GM19455 (cell line): ENCODE results near the gene TEX35.

ENCODE experiments used
- ATAC-seq: cut with Tn5 transposase; IDR thresholded peaks from one replicate; pipeline ENCODE4 v1.9.1; 2021; ENCODE audit not compliant: unreplicated experiment

TEX35 gene

GRCh38 chr1:178512566-178513277, at the start of gene TEX35:
Gene TEX35 (plus strand): TSS chr1:178513109. CDS start chr1:178513189, 80 bp downstream.
- ATAC-seq, result no peak

GRCh38 chr1:178464141-178464540, 48.8 kb upstream of the TEX35 start:
- ATAC-seq, result no peak

- ATAC-seq, result no peak
These were observed 48.3 kb upstream of the TEX35 start for GRCh38 chr1:178464566-178464965.

- ATAC-seq, result no peak
These were observed 47.9 kb upstream of the TEX35 start for GRCh38 chr1:178465011-178465410.

GRCh38 chr1:178467837-178468236, 45.1 kb upstream of the TEX35 start:
- ATAC-seq, result no peak

GRCh38 chr1:178470411-178470960, 42.4 kb upstream of the TEX35 start:
- ATAC-seq, result no peak

- no peak for ATAC-seq
These were observed 40.4 kb upstream of the TEX35 start for GRCh38 chr1:178472531-178472930.

- no peak for ATAC-seq
These were observed 35.5 kb upstream of the TEX35 start for GRCh38 chr1:178477373-178477772.

GRCh38 chr1:178477841-178478240, 35.1 kb upstream of the TEX35 start:
- ATAC-seq, result no peak

GRCh38 chr1:178483251-178483957, 29.5 kb upstream of the TEX35 start:
- ATAC-seq, result no peak

GRCh38 chr1:178484698-178485225, 28.1 kb upstream of the TEX35 start:
- no peak for ATAC-seq

GRCh38 chr1:178485541-178485981, 27.3 kb upstream of the TEX35 start:
- no peak for ATAC-seq

GRCh38 chr1:178486100-178487069, 26.5 kb upstream of the TEX35 start:
- ATAC-seq, result no peak

- no peak for ATAC-seq
These were observed 25.8 kb upstream of the TEX35 start for GRCh38 chr1:178487070-178487615.

GRCh38 chr1:178488393-178488792, 24.5 kb upstream of the TEX35 start:
- no peak for ATAC-seq

- no peak for ATAC-seq
These were observed 23.5 kb upstream of the TEX35 start for GRCh38 chr1:178489399-178489798.

GRCh38 chr1:178490136-178490535, 22.8 kb upstream of the TEX35 start:
- ATAC-seq, result no peak

- no peak for ATAC-seq
These were observed 21.9 kb upstream of the TEX35 start for GRCh38 chr1:178490967-178491366.

- ATAC-seq, result no peak
These were observed 21.2 kb upstream of the TEX35 start for GRCh38 chr1:178491721-178492120.

GRCh38 chr1:178492341-178492740, 20.6 kb upstream of the TEX35 start:
- ATAC-seq, result no peak
